GM12873 (cell line): ENCODE results near the gene BEGAIN.

ENCODE experiments used
- TF ChIP-seq, protein P1 (sequence below): IDR thresholded peaks from 2 replicates; pipeline ENCODE4 v1.5.1; 2012; ENCODE audit warnings: low read depth, mild to moderate bottlenecking, moderate library complexity, low read length, control low read depth; ENCODE audit not compliant: insufficient read depth; ENCODE audit errors: missing control alignments

BEGAIN gene

DNA sequence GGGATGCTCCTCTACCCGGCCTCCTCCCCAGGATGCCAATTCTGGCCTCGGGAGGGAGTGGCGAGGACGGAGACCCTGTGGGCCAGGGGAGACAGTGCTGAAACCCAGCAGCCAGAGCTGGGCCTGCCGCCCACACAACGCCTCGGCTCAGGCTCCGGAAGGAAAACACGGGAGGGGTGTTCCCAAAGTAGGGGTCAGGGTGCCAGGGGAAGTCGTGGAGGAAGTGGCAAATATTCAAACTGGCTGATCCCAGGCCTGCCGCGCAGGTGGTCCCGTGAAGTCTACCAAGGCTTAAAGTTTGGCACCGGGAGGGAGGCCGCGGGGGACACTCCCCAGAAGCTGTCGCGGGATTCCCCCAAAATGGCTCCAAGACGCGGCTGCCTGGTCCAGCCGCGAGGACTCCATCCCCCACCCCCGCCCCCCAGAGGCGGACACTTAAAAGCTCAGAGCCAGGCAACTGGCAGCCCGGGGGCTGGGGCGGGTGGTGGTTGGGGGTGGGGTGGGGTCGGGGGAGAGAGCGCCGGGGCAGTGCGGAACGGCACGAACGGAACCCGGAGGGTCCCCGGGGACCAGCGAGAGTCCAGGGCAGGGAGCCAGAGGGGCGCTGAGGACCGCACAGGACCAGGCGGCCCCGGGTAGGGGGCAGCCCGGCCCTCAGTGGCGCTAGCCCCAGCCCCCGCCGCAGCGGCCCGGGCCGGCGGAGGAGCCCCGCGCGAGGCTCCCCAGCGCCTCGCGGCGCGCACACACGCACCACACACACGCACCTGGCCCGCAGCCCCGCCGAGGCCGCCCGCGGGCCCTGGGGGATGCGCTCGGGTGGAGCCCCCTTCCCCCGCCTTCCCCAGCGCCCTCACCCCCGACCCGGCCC lies 20.0 kb downstream of the BEGAIN start:
- TF ChIP-seq, protein P1, sequence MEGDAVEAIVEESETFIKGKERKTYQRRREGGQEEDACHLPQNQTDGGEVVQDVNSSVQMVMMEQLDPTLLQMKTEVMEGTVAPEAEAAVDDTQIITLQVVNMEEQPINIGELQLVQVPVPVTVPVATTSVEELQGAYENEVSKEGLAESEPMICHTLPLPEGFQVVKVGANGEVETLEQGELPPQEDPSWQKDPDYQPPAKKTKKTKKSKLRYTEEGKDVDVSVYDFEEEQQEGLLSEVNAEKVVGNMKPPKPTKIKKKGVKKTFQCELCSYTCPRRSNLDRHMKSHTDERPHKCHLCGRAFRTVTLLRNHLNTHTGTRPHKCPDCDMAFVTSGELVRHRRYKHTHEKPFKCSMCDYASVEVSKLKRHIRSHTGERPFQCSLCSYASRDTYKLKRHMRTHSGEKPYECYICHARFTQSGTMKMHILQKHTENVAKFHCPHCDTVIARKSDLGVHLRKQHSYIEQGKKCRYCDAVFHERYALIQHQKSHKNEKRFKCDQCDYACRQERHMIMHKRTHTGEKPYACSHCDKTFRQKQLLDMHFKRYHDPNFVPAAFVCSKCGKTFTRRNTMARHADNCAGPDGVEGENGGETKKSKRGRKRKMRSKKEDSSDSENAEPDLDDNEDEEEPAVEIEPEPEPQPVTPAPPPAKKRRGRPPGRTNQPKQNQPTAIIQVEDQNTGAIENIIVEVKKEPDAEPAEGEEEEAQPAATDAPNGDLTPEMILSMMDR: no peak

DNA sequence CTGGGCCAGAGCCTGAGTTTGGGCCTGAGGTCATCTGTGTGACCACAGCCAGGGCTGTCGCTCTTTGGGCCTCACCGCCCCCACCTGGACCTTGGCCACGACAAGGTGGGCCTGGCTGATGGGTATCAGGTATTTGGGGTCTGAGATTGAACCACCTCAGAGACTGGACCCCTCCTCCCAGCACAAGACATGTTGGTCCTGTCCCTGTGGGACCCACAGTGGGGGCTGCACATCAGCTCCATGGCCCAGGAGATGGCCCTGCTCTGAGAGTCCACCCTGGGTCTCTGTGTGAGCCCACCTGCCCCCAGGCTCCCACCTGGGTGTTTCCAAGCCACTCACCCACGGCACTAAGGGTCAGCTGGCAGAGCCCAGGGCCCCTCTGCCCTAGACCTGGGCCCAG lies 20.6 kb downstream of the BEGAIN start:
- TF ChIP-seq, protein P1: no peak

DNA sequence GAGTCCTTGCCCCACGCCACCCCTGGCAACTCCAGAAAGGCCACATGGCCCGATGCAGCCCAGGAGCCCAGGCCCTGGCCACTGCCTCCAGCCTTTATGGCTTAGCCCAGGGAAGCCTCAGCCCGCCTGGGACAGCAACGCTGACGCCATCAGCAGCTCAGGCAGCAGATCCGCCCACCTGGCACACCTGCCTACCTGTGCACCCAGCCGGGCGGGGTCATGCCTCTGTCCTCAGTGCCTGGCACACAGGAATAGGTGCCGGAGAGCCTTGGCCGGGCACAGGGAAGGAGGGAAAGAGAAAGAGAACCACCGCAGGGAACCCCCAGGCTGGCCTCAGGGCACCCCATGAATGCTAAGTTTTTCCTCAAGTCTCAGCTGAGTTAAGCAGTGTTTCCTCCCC lies 21.1 kb downstream of the BEGAIN start:
- TF ChIP-seq, protein P1: no peak

DNA sequence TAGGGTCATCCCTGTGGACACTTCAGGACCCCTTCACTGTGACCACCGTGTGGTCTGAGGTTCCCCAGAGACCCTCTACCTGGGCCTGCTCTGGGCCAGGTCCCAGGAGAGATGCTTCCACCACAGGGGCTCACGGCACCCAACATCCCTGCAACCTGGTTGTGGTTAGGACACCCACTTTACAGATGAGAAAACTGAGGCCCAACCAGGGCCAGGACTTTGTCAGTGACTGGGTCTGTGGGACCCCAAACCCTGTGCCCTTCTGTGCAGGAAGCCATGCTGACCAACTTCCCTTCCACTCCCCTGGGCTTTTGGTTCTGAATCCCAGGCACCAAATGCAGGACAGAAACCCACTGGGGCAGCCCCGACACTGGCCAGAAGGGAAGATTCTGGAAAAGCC lies 21.6 kb downstream of the BEGAIN start:
- TF ChIP-seq, protein P1: no peak

DNA sequence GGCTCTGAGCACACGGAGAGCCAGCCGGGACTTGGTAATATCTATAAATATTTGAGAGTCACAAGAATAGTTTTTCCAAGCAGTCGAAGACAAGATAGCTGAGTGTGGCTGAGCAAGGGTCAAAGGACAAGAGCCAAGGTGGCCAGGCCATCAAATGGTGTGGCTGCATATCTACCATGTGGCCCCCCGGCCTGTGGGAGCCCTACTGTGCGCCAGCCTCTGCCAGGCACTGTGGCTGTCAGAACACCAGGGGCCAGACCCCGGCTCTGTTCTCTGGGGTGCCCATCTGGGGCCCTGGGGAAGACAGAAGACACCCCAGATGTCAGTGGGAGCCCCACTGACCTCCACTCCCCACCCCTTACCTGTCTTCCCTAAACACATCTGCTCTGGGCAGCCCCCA lies 22.7 kb downstream of the BEGAIN start:
- TF ChIP-seq, protein P1: no peak

DNA sequence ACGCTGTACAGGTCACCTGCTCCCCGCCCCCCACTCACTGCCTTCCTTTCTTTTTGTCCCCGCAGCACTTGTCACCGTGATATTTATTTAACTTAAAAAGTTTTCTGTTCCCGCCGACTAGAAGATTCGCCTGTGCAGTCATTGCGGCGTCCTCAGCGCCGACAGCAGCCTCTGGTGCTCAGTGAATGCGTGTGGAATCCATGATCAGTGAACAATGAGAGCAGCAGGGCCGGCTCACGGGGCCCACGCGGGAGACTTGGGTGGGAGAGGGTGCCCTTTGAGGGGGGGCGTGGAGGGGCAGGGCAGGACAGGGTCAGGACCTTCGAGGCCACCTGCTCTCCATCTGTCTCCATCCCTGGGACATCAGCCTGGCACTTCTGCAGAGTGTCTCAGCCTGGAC lies 24.5 kb downstream of the BEGAIN start:
- TF ChIP-seq, protein P1: no peak

DNA sequence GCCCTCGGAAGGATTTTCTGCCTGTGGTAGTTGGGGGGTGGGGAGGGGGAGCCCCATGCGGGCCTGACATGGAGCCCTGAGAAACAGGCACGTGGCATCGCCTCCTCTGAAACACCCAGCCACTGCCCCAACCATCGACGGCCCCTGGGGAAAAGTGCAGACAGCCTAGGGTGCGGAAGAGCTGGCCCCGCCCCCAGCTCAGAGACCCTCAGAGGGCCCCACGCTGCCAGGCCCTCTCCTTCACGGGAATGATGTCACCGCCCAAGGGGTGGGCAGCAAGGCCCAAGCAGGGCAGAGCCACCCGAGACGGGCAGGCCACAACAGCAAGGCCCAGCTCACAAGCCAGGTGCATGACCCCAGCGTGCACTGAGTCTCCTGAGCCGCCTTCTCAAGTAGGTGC lies 26.2 kb downstream of the BEGAIN start:
- TF ChIP-seq, protein P1: no peak
